Measurements from ENCODE around the gene SELPLG.

GRCh38 chr12:108615918-108616317 lies 17.8 kb downstream of the SELPLG start:
- TF ChIP-seq EZH2 (IDR thresholded peaks at IDR 0.05; ENCODE audit: insufficient read depth, poor library complexity, severe bottlenecking) (no peak), EZH2phosphoT487 (IDR thresholded peaks at IDR 0.05; ENCODE audit: insufficient read depth, low read depth) (no peak)

All from GM23248 (cell line).